ENCODE measurements around the gene TXNDC17.
"Not testable (repeated sequence)": the region's sequence is repeated elsewhere in the genome, so short reads cannot be mapped to it uniquely, and the experiment has no call there.

The TXNDC17 gene

DNA sequence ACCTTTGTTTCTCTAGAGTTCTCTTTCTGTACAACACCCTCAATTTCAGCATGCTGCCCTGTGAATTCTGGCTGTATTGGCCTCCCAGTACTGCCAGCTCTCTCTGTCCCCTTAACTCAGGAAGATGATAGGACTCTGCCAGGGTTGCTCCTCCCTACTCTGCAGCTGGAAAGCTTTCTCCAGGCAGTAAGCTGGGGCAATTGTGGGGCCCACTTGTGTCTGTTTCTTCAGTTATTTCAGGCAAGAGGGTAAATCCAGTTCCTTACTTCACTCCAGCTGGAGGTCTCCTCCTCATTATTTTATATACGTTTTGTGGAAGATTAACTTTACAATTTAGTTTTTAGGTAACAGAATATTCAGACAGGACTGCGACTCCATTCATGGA lies 20.6 kb downstream of the TXNDC17 start:
- DNase-seq (ENCODE audit: low spot score), result no peak

DNA sequence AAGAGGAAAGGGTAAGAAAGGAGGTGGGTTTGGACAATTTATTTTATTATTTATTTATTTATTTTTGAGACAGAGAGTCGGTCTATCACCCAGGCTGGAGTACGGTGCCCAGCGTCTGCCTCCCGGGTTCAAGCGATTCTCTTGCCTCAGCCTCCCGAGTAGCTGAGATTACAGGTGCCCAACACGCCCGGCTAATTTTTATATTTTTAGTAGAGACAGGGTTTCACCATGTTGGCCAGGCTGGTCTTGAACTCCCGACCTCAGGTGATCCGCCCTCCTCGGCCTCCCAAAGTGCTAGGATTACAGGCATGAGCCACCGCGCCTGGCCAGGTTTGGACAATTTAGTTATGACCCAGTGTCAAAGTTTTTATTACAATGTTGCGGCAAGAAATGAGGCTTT lies 22.3 kb downstream of the TXNDC17 start:
- not testable (repeated sequence) for DNase-seq (ENCODE audit: low spot score)

DNA sequence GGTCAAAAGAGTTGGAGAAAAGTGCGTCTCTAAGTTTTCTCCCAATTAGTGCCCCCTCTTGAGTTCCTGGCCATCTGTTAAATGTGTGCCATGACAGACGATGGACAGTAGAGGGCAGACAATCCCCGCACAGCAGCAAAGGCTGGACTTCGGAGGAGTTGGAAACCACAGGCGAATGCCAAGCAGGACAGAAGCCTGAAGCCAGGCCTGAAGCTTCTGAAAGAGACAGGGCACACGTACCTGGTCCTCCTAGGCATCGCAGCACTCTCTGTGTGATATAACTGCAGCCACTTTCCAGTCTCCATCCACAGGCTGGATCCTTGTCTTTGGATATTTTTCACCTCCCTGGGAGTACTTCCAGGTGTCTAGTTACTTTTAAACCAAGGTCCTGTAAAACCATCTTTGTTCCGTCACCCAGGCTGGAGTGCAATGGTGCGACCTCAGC lies 25.2 kb downstream of the TXNDC17 start:
- peak; percentile 74 for DNase-seq (ENCODE audit: low spot score)

DNA sequence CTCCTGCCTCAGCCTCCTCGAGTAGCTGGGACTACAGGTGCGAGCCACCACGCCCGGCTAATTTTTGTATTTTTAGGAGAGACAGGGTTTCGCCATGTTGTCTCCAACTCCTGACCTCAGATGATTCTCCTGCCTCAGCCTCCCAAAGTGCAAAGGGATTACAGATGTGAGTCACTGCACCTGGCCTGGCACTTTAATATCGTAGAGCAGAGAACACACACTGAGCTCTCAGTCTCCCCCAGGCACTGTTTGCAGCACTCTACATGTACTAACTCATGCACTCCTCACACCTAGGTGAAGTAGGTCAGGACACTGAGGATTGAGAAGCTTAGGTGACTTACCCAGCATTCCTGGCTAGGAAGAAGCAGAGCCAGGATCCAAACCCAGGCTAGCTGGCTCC lies 25.7 kb downstream of the TXNDC17 start:
- DNase-seq (ENCODE audit: low spot score), result no peak

DNA sequence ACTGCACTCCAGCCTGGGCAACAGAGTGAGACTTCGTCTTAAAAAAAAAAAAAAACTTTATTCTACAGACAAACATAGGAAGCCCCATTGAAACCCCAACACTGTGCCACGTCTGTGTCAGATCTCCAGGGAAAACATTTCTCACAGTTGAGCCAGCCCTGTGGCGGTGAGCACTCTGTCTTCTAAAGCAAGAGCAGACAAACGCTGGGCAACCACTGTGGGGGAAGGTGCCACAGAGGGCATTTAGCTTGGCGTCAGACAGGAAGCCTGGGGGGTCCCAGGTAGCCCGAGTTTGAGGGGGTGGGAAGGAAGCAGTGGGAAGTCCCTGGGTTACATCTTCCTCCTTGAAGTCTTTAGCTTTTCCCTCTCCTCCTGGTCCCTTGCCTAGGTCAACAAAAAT lies 26.7 kb downstream of the TXNDC17 start:
- DNase-seq (ENCODE audit: low spot score), result no peak

DNA sequence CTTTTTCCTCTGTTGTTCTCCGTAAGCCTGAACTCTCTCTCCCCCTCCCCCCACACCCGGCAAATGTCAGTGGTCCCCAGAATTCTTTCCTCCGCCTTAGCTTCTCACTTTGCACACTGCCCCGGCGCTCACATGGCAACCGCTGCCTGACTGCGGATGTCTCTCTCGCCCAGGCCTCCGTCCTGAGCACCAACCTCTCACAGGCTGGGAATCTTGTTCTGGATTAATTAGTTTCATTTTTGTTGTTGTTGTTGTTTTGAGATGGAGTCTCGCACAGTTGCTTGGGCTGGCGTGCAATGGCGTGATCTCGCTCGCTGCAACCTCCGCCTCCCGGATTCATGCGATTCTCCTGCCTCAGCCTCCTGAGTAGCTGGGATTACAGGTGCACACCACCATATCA lies 27.4 kb downstream of the TXNDC17 start:
- no peak for DNase-seq (ENCODE audit: low spot score)

DNA sequence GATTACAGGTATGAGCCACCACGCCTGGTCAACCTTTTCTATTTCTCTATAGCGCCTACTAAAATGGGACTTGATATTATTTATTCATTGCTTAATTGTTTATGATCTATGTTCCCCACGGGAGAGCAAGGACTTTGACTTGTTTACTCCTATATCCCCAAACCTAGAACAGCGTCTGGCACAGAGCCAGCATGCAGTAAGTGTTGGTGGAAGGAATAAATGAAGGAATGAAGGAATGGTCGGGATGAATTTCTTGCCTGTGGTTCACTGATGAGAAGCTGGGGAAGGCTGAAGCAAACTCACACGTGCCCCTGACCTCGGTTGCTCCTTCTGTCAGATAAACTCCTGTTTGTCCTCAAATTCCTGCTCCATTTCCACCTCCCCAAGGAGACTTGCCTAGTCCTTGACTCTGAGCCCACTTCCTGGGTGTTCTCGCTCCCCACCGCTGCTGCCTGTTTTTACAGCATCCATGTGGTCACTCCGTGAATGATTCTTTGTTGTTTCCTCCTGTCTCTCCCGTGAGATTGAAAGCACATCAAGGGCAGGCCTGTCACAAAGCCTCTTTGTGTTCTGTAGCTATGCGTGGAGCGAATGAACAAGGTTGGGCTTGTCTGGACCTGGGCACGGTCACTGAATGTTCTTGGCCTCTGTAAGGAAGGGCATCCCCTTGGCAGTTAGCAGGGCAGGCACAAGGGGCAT lies 28.0 kb downstream of the TXNDC17 start:
- DNase-seq (ENCODE audit: low spot score), result no peak

DNA sequence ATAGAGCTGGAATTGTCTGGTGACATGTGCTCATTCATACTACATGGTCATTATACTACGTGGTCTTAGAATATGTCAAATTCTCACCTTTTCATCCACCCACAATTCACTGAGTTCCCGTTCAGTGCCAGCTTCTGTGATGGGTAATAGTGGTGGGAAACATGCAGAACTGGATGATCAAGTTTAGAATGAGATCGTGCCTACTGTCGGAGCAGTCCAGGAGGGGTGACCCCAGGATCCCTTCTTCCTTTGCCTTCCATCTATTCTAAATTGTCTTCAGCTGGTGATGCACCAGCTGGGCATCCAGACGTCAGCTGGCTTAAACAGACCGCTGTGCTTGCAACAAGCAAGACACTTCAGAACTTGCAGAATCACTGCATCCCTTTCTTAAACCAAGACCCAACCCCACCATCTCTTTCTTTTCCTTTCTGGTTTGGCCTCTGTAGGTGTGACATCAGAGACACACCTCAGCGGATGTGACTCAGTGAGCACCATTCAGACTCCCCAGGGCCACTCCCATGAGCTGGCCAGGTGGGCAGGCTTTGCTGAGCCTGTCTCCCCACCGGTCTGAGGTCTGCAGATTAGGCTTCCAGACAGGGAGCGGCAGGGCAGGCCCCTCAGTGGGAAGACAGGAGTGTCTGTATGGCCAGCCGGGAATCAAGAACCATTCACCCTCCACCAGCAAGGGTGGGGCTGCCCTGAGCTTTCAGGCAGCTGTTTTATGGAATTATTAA lies 28.8 kb downstream of the TXNDC17 start:
- no peak for DNase-seq (ENCODE audit: low spot score)

DNA sequence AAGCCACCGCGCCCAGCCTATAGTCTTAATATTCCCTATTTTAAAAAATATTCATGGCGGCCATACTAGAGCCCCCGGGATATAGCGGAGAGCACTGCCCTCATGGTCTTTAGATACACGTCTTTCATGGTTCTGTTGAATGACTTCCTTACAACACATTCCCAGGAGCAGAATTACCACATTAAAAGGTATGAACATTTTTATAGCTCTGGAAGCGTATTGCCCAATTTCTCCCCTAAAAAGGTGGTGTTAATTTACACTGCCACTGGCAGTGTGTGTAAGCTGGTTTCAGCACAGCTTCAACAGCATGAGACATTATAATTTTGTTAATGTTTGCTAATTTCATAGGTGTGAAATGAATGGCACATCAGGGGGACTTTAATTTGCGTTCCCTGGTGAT lies 29.7 kb downstream of the TXNDC17 start:
- no peak for DNase-seq (ENCODE audit: low spot score)

DNA sequence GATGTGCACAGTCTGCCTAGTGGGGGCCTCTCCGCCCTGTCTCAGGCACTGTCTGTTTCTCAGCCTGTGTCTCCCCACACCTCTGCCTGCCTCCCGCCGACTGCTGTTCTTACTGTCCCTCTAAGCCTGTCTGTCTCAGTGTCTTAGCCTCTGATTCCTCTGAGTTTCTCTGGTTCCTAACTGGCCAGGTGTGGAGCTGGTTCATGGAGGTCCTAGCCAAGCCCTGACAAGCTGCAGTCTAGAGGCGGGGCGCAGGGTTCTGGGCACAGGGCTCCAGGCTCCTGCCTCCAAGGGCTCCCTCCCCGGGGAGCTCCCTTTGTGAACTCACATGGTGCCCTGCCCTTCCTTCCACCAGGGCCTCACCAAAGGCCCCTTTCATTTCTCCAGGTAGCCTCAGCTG lies 30.1 kb downstream of the TXNDC17 start:
- no peak for DNase-seq (ENCODE audit: low spot score)

DNA sequence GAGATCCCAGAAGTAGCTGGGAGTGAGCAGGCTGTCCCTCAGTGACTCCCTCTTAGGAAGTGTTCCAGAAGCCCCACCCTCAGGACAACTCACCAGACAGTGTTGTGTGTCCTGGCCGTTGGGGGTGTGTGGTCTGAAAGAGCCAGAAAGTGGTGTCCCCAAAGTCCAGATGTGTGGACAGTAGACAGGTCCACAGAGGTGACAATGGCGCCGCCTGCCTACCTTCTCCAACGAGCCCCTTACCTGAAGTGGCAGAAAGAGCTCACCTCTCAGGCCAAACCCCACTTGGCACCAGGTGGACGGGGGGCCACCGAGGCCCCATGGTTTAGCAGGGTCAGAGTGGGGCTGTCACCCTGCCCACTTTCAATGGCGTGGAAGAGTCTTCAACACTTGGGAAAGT lies 30.6 kb downstream of the TXNDC17 start:
- DNase-seq (ENCODE audit: low spot score), result no peak

DNA sequence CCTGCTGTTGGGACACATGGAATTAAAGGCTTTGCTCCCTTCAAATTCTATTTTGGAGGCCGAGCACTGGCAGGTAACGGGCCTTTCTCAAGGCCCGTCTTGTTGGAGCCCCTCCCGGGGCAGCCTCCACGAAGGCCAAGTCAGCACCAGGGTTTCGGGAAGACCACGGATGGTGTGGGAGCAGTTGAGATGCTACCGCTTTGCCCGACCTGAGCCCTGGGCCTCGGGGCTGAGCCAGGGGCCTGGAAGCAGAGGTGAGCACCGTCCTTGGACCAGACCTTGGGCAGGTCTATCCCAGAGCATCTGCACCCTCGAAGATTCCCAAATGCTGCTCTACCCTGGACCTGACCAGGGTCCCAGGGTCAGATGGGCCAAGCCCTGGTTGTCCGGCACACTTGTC lies 33.7 kb downstream of the TXNDC17 start:
- no peak for DNase-seq (ENCODE audit: low spot score)

DNA sequence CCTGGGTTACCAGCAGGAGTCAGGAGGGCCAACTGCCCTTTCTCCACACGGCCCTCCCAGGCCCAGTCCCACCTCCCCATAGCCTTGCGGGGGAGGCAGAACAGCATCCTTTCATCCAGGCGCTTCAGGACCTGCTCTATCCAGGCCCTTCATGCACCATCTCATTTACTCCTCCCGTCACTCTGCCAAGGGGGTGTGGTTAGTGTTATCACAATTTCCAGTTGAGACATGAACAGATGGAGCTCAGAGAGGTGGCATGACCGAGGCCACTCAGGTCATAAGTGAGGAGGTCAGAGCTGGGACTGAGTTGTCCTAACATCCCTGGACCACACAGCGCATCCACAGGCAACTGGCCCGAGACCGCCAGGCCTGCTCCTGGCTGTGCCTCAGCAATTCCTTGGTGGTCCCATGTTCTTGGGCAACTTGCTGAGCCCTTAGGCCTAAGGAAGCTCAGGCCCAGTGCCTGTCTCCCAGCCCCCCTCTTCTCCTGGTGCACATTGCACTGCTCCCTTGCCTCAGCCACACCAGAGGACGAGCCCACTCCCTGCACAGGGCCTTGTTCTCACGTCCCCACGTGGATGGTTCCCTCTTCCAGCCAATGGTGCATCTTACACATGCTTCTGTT lies 34.5 kb downstream of the TXNDC17 start:
- no peak for DNase-seq (ENCODE audit: low spot score)

DNA sequence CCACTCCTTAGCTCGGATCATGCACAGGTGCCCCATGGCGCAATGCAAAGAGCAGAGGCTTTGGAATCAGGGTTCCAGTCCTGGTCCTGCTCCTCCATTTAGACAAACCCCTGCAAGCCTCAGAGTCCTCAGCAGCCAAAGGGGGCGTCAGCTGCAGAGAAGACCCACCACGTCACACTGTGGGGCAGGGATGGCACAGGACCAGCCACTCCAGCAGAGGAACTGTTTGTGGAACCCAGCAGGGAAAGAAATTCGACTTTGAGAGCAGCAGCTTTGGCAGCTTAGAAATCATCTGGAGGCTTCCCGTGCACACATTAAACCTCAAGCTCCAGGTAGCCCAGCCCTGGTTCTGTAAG lies 35.9 kb downstream of the TXNDC17 start:
- DNase-seq (ENCODE audit: low spot score), result no peak

DNA sequence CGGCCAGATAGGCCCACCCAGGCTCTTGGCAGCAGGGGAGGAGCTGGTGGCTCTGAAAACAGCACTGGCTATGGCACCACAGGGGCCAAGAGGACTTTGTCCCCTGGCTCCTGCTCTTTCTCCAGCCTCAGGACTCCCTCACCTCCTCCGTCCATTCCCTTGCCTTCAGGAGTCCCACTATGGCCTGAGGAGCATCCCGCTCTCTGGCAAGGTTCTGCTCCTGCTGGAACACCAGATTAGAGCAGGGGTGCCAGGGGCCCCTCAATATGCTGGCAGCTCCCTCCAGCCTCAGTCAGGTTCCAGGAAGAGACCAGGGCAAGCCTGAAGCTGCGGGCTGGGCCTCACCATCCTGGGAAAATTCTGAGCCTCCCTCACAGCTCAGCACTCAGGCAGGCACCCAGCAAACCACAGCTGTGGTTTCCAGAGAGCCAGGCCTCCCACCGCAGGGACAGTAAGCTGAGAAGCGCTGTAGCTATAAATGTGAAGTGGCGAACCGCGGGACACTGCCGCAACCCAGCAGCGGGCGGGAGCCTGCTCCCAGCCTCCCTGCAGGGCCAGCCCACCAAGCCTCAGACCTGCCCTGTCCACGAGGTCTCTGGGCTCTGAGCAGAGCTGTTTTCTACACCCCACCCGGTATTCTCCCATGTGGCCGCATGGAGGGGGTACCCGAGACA lies 36.4 kb downstream of the TXNDC17 start:
- no peak for DNase-seq (ENCODE audit: low spot score)

DNA sequence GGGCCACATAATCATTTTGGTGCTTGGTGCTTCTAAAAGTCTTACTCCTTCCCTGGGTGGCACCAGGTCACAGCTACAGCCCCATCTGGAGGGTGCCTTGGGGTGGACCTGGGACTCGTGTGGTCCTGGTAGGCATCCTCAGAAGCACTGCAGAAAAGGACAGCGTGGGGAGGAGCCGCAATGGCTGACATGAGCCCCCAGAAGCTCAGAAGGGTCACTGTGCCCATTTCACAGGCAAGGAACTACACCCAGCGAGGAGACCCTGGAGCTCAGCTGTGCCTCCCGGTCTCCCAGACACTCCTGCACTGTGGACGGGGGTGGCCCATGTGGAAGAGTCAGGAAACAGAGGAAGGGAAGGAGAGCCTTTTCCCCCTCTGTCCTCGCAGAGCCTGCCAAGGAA lies 37.1 kb downstream of the TXNDC17 start:
- no peak for DNase-seq (ENCODE audit: low spot score)

DNA sequence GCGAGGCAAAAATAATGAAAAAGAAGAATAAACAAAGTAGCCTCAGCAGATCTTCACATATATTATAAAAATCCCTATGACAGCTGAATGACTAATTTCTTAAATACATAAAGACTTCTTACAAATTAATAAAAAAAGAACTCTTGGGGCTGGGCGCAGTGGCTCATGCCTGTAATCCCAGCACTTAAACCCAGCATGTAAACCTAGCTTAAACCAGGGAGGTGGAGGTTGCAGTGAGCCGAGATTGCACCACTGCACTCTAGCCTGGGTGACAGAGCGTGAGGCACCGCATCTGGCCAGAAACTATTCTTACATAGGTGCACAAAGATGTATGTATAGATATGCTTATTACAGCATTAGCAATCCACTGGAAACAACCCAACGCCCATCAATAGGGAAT lies 38.4 kb downstream of the TXNDC17 start:
- DNase-seq (ENCODE audit: low spot score), result no peak

DNA sequence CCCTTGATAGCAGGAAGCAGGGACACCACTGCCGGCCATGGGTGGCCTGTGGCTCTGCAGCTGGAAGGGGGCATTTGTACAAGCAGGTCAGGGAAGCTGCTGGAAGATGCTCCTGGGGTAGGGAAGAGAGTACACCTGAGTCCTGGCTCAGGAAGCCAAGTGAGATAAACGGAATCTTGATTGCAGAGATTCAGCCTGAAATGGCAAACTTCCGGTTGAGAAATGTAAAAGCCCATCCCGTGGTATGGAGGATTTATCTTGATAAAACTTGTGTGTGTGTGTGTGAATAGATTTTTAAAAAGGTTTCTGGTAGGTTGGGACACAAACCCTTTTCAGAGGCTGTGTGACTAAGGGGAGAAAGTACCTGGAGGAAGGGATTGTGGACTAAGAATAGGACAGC lies 40.3 kb downstream of the TXNDC17 start:
- DNase-seq (ENCODE audit: low spot score), result no peak

DNA sequence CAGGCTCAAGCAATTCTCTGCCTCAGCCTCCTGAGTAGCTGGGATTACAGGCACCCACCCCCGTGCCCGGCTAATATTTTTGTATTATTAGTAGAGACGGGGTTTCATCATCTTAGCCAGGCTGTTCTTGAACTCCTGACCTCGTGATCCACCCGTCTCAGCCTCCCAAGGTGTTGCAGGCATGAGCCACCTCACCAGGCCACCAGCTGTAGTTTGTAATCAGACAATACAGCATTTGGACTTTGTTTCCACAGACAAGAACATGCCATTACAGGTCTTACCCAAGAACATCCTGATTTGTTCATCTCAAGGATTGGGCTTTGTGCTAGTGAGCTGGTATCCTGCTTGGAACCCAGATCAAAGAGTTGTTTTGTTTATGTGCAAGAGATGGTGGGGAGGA lies 40.8 kb downstream of the TXNDC17 start:
- DNase-seq (ENCODE audit: low spot score), result no peak

DNA sequence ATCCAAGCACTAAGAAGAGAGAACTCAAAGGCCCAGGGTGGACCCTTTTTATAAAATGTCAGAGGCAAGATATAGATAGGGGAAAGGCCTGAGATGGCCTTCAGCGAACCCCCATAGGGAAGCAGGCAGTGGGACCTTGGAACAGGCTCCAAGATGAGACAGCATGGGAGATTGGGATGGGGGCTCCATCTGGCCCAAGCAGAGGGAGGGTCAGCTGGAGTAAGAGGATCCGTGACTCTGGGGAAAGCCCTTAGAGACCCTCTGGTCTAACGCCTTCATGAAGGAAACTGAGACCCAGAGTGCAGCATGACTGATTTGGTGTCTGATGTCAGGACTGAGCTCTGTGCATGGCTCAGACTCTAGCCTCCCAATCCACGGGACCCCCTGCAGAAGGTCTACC lies 41.5 kb downstream of the TXNDC17 start:
- DNase-seq (ENCODE audit: low spot score), result no peak

DNA sequence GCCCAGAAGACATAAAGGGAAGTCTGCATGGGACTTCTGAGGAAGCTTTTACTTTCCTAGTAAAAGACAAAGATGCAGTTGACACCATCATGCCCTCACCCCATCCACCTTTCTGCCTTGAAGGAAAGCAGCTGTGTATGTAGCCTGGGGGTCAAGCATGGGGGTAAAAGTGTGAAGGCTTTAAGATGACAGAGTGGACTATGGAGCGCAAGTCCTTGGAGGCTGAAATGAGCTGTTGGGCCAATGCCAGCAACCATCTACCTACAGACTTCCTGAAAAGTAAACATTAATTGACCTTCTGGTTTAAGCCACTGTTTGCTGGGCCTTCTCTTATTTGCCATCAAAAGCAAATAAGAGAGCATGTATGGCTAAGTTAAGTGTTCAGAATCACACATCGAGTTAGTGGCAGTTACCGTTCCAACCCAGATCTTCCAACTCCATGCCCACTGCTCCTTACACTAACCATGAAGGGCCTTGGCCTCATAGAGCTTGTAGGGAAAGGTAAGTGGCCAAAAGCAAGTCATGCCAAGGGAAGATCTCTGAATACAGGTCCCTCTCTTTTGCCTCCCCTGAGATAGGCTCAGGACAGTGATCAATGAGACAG lies 42.3 kb downstream of the TXNDC17 start:
- DNase-seq (ENCODE audit: low spot score), result no peak

DNA sequence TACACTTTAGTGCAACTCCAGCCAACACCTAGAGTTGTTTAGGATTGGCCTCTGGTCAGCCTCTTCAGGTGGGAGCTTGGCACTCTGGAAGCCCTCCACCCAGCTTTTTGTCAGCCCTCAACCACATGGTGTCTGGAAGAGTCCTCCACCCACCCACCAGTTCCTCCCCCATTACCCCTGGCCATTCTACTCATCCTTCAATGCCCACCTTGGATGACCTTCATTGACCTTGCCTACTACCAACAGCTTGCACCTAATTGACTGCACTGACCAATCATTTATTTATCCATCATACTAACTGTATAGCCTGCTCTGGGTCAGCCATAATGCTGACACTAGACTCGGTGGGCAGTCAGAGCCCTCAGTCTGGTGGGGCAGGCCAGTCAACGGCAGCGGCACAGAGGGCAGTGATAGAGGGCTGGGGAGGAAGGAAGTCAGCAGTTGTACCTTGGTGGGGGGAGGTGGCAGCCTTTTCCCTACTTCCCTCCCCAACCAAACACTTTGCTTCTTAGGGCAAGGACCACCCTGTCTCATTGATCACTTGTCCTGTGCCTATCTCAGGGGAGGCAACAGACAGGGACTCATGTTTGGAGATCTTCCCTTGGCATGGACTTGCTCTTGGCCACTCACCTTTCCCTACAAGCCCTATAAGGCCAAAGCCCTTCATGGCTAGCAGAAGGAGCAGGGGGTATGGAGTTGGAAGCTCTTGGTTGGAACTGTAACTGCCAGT lies 43.0 kb downstream of the TXNDC17 start:
- DNase-seq (ENCODE audit: low spot score), result no peak

All from kidney capillary endothelial cell (primary cell).